H1 (cell line): ENCODE results near the gene EVC2. TPM values are rescaled to one million over a fixed set of nuclear protein-coding genes. Genes with fewer than 3 reads are reported as not detected.

Experiments used
- CTCF ChIA-PET: fragments of 300-600 bp; sonication (Branson Sonifier 250); formaldehyde crosslinking; loops from one replicate; lab custom pipeline; 2021; ENCODE audit not compliant: partially characterized antibody; lab: Charles Lee
- POLR2A ChIA-PET: fragments of 300-600 bp; sonication (Branson Sonifier 250); formaldehyde crosslinking; loops from one replicate; lab custom pipeline; 2021; ENCODE audit warnings: inconsistent platforms; ENCODE audit not compliant: partially characterized antibody; lab: Charles Lee
- DNase-seq, 2 experiments: peaks; one replicate each; pipeline versions ENCODE4 v3.0.0 to v3.0.0-alpha.2; 2010 to 2022; ENCODE audit warnings: low spot score in 2 of 2, low read depth in 1 of 2, mixed read lengths in 1 of 2
- FAIRE-seq: peaks from 2 replicates; lab custom pipeline; 2011; peaks lifted over from hg19 to GRCh38; lab: Jason Lieb, UNC
- H2AFZ ChIP-seq: 2 replicates; pipeline ENCODE4 v1.8.1; 2012; ENCODE audit warnings: low read length, inconsistent platforms
- H2AK5ac ChIP-seq: 2 replicates; pipeline ENCODE4 v1.6.1; 2013; ENCODE audit warnings: low read depth, low read length
- H2BK120ac ChIP-seq: replicated peaks from 2 replicates; pipeline ENCODE3; 2013; ENCODE audit warnings: low read depth, low read length, inconsistent platforms
- H2BK12ac ChIP-seq: 2 replicates; pipeline ENCODE4 v1.6.1; 2013; ENCODE audit warnings: low read depth, low read length
- H2BK15ac ChIP-seq: 2 replicates; pipeline ENCODE4 v1.6.1; 2013; ENCODE audit warnings: low read length
- H2BK20ac ChIP-seq: 2 replicates; pipeline ENCODE4 v1.6.1; 2013; ENCODE audit warnings: low read length
- H2BK5ac ChIP-seq: 2 replicates; pipeline ENCODE4 v1.6.1; 2013; ENCODE audit warnings: low read depth, low read length
- H3K14ac ChIP-seq: 2 replicates; pipeline ENCODE4 v1.6.1; 2013; ENCODE audit warnings: inconsistent platforms; ENCODE audit not compliant: insufficient read length
- H3K18ac ChIP-seq: 2 replicates; pipeline ENCODE4 v1.6.1; 2013; ENCODE audit warnings: low read length; ENCODE audit errors: extremely low read depth
- H3K23ac ChIP-seq: 2 replicates; pipeline ENCODE4 v1.6.1; 2013; ENCODE audit warnings: inconsistent platforms; ENCODE audit not compliant: insufficient read length
- H3K23me2 ChIP-seq: 2 replicates; pipeline ENCODE4 v1.6.1; 2013; ENCODE audit warnings: low read depth, low read length
- H3K27ac ChIP-seq: 2 replicates; pipeline ENCODE4 v1.6.1; 2011; ENCODE audit warnings: low read depth, low read length, inconsistent platforms
- H3K27me3 ChIP-seq, 4 experiments: replicated peaks in 1 of 4; 1 replicate in 1 of 4; 2 replicates in 3 of 4; pipeline versions ENCODE4 v1.6.1 to v1.8.1; 2011 to 2013; ENCODE audit warnings: low read length in 3 of 4, mild to moderate bottlenecking in 3 of 4, inconsistent platforms in 2 of 4, mixed read lengths in 2 of 4, moderate library complexity in 1 of 4; ENCODE audit not compliant: control insufficient read depth in 3 of 4, insufficient read depth in 3 of 4; ENCODE audit errors: extremely low read depth in 1 of 4
- H3K36me3 ChIP-seq, 4 experiments: 2 replicates each; pipeline versions ENCODE4 v1.6.1 to v1.8.1; 2011 to 2013; ENCODE audit warnings: mild to moderate bottlenecking in 4 of 4, low read length in 3 of 4, moderate library complexity in 2 of 4, control low read depth in 1 of 4, inconsistent platforms in 1 of 4; ENCODE audit not compliant: insufficient read depth in 4 of 4, control insufficient read depth in 2 of 4
- H3K4ac ChIP-seq: replicated peaks from 2 replicates; pipeline ENCODE3; 2013; ENCODE audit warnings: low read length, low read depth, mixed read lengths, inconsistent platforms; ENCODE audit not compliant: insufficient read length
- H3K4me1 ChIP-seq, 4 experiments: replicated peaks in 1 of 4; 1 replicate in 1 of 4; 2 replicates in 3 of 4; pipeline versions ENCODE4 v1.6.1 to v1.8.1; 2011 to 2013; ENCODE audit warnings: low read length in 3 of 4, inconsistent platforms in 2 of 4, mixed read lengths in 1 of 4; ENCODE audit not compliant: insufficient read depth in 4 of 4, control insufficient read depth in 3 of 4
- H3K4me2 ChIP-seq, 2 experiments: 2 replicates each; pipeline versions ENCODE4 v1.6.1 to v1.8.1; 2011 to 2013; ENCODE audit warnings: low read depth in 2 of 2, low read length in 2 of 2, control low read depth in 1 of 2, inconsistent platforms in 1 of 2, mild to moderate bottlenecking in 1 of 2; ENCODE audit not compliant: insufficient read depth in 1 of 2
- H3K4me3 ChIP-seq, 4 experiments: fragments of 200-600, 300-600 bp in 1 of 4; sonication (generic), shearing (Covaris generic), sonication (Bioruptor Twin) in 1 of 4; 2 replicates each; pipeline versions ENCODE4 v1.5.1 to v1.8.1; 2011 to 2016; ENCODE audit warnings: low read length in 4 of 4, low read depth in 3 of 4, control low read depth in 2 of 4, inconsistent platforms in 2 of 4, mild to moderate bottlenecking in 2 of 4, mixed read lengths in 1 of 4, moderate library complexity in 1 of 4; ENCODE audit not compliant: insufficient read depth in 2 of 4; ENCODE audit errors: extremely low read depth in 1 of 4
- H3K56ac ChIP-seq: replicated peaks from 2 replicates; pipeline ENCODE3; 2013; ENCODE audit warnings: low read depth, mild to moderate bottlenecking, mixed read lengths, low read length, inconsistent platforms; ENCODE audit not compliant: insufficient read length
- H3K79me1 ChIP-seq: 2 replicates; pipeline ENCODE4 v1.6.1; 2013; ENCODE audit warnings: low read depth, low read length, control low read depth
- H3K79me2 ChIP-seq, 2 experiments: 2 replicates each; pipeline versions ENCODE4 v1.6.1 to v1.8.1; 2012 to 2013; ENCODE audit warnings: low read length in 2 of 2, mild to moderate bottlenecking in 2 of 2, inconsistent platforms in 1 of 2; ENCODE audit not compliant: insufficient read depth in 2 of 2, control insufficient read depth in 1 of 2
- H3K9ac ChIP-seq, 4 experiments: replicated peaks in 1 of 4; 1 replicate in 1 of 4; 2 replicates in 3 of 4; pipeline versions ENCODE4 v1.6.1 to v1.8.1; 2011 to 2013; ENCODE audit warnings: low read depth in 3 of 4, low read length in 3 of 4, control low read depth in 2 of 4, mild to moderate bottlenecking in 2 of 4, moderate library complexity in 2 of 4, inconsistent platforms in 1 of 4; ENCODE audit errors: extremely low read depth in 1 of 4
- H3K9me3 ChIP-seq, 2 experiments: 2 replicates each; pipeline versions ENCODE4 v1.6.1 to v1.8.1; 2012 to 2013; ENCODE audit warnings: mild to moderate bottlenecking in 2 of 2, moderate library complexity in 2 of 2, control low read depth in 1 of 2, inconsistent platforms in 1 of 2, low read depth in 1 of 2, low read length in 1 of 2, mixed read lengths in 1 of 2; ENCODE audit not compliant: insufficient read depth in 2 of 2
- H4K20me1 ChIP-seq, 2 experiments: replicated peaks in 1 of 2; 2 replicates each; pipeline versions ENCODE3 to v1.8.1; 2011 to 2013; ENCODE audit warnings: inconsistent platforms in 2 of 2, low read length in 2 of 2, mild to moderate bottlenecking in 1 of 2; ENCODE audit not compliant: insufficient read depth in 2 of 2, control insufficient read depth in 1 of 2
- H4K5ac ChIP-seq: 2 replicates; pipeline ENCODE4 v1.6.1; 2013; ENCODE audit warnings: low read length, low read depth, mixed read lengths, inconsistent platforms; ENCODE audit not compliant: insufficient read length
- H4K8ac ChIP-seq: 2 replicates; pipeline ENCODE4 v1.8.0; 2013; ENCODE audit warnings: mild to moderate bottlenecking, moderate library complexity, low read length, inconsistent platforms; ENCODE audit not compliant: insufficient read depth; ENCODE audit errors: extremely low read depth
- H4K91ac ChIP-seq: replicated peaks from 2 replicates; pipeline ENCODE3; 2013; ENCODE audit warnings: low read length, mixed read lengths, inconsistent platforms; ENCODE audit not compliant: insufficient read length
- BCL11A ChIP-seq, 2 experiments: IDR thresholded peaks; one replicate each; pipeline ENCODE4 v1.6.1; 2011; ENCODE audit warnings: low read depth in 2 of 2, low read length in 2 of 2, mild to moderate bottlenecking in 2 of 2
- KDM4A ChIP-seq: IDR thresholded peaks from one replicate; pipeline ENCODE4 v1.7.1; 2012; ENCODE audit warnings: low read depth, mild to moderate bottlenecking, moderate library complexity, low read length, inconsistent platforms; ENCODE audit not compliant: severe bottlenecking
- NANOG ChIP-seq: IDR thresholded peaks from 2 replicates; pipeline ENCODE4 v1.6.1; 2011; ENCODE audit warnings: low read length, low read depth, mild to moderate bottlenecking, inconsistent platforms; ENCODE audit not compliant: insufficient read depth, poor library complexity, severe bottlenecking
- RAD21 ChIP-seq, 2 experiments: IDR thresholded peaks in 1 of 2; conservative IDR thresholded peaks in 1 of 2; 2 replicates each; pipeline ENCODE4 v1.6.1; 2011; ENCODE audit warnings: low read depth in 2 of 2, low read length in 2 of 2, improper control_type of control experiment in 1 of 2, inconsistent platforms in 1 of 2, mild to moderate bottlenecking in 1 of 2, moderate library complexity in 1 of 2
- SRF ChIP-seq: IDR thresholded peaks from 2 replicates; pipeline ENCODE4 v1.6.1; 2011; ENCODE audit warnings: mild to moderate bottlenecking, low read depth, low read length, moderate library complexity
- WGBS, 2 experiments: shearing (Covaris generic) in 1 of 2; methylation state at CpG; one replicate each; pipeline versions ENCODE4 v1.1.6 to v1.1.7; 2013 to 2015; ENCODE audit warnings: low lambda C conversion rate in 2 of 2, mixed read lengths in 2 of 2, inconsistent platforms in 1 of 2, low coverage in 1 of 2, missing lambda C conversion rate in 1 of 2; ENCODE audit not compliant: insufficient replicate concordance in 2 of 2, insufficient coverage in 1 of 2, insufficient read length in 1 of 2; ENCODE audit errors: extremely low coverage in 1 of 2, missing lambda C conversion rate in 1 of 2; 5-methylcytosine and 5-hydroxymethylcytosine counted together
- polyA plus RNA-seq, 7 experiments: library from polyadenylated mRNA; depleted of rRNA in 3 of 7; stranded (reverse) in 5 of 7; unstranded in 2 of 7; fragments of >200 nt in 5 of 7; fragments of 200-250 nt in 2 of 7; gene quantifications; 1 replicate in 5 of 7; 2 replicates in 1 of 7; 4 replicates in 1 of 7; pipeline versions ENCODE4 v1.2.1 to v1.2.3, GENCODE V29; 2011 to 2013; ENCODE audit warnings: missing spikeins in 2 of 7, mixed read lengths in 2 of 7
- total RNA-seq: library from RNA; stranded (reverse); fragmentation: NEBNext Ultra II Directional; extraction: Animal tissue kit (Norgen Biotek cat#: 25700); gene quantifications from 2 replicates; pipeline ENCODE4 v1.2.1, GENCODE V29; 2021

The EVC2 gene
- total and polyA plus RNA-seq, 2 of the 8 experiments (the other 6 are each of a cell fraction or from before 2014, with no cell fraction given) = 0.73 to 5.9 TPM

GRCh38 chr4:5706486-5707290 is 1.7 kb downstream of the EVC2 start:
- Histone ChIP-seq H3K23ac (no peak overlapping the region), H3K4me2 (no peak overlapping the region; a peak in 1 of 4 replicates), H3K18ac (no peak overlapping the region), H2BK20ac (no peak overlapping the region), H2BK15ac (no peak overlapping the region), H4K91ac (no peak overlapping the region), H3K9me3 (peaks cover 4 to 8% of the 10 kb centered on the region in 2 experiments), H2BK120ac (no peak overlapping the region), H3K23me2 (peaks cover 19% of the 10 kb centered on the region; the same call in 1 of the 2 replicates), H3K4me1 (peaks cover 3 to 14% (median 9%) of the 10 kb centered on the region in 4 experiments), H4K8ac (no peak overlapping the region), H3K27me3 (peaks cover 0 to 15% (median 8%) of the 10 kb centered on the region in 4 experiments; a peak in 4 of 7 replicates), H3K14ac (no peak overlapping the region), H3K79me2 (no peaks in the 10 kb centered on the region), H2AK5ac (no peak overlapping the region), H2BK5ac (no peak overlapping the region), H3K79me1 (no peaks in the 10 kb centered on the region; the same call in 1 of the 2 replicates), H3K9ac (no peak overlapping the region), H3K4ac (no peak overlapping the region), H3K27ac (no peak overlapping the region), H2BK12ac (no peak overlapping the region), H3K36me3 (peaks cover 0 to 9% (median 3%) of the 10 kb centered on the region in 4 experiments; a peak in 3 of 8 replicates), H3K4me3 (no peak overlapping the region), H4K5ac (no peak overlapping the region), H2AFZ (no peak overlapping the region), H3K56ac (peak overlapping the region; percentile 65), H4K20me1 (no peaks in the 10 kb centered on the region)
- ChIA-PET CTCF (no interaction called here), POLR2A (no interaction called here)
- 82% methylated on average over 11 of the region's 11 CpGs; no CpG with 5 or more reads in 1 of the 2 experiments for WGBS, 2 experiments
- DNase-seq (no peak), FAIRE-seq (no peak)
- no peak for TF ChIP-seq KDM4A
- no peak for TF ChIP-seq NANOG
- TF ChIP-seq SRF = no peak
- no peak for TF ChIP-seq RAD21 (IDR thresholded peaks at IDR 0.05 in 1 of 2, conservative IDR thresholded peaks at IDR 0.05 in 1 of 2; ENCODE audit: low read depth in 2 of 2, low read length in 2 of 2)
- no peak for TF ChIP-seq BCL11A (IDR thresholded peaks at IDR 0.05; ENCODE audit: low read depth in 2 of 2, low read length in 2 of 2)
